Posterior vena cava (tissue), 2 donors: ENCODE data around the gene RLIM. TPM values are rescaled to one million over a fixed set of nuclear protein-coding genes. Genes with fewer than 3 reads are reported as not detected.
A peak's percentile ranks its signal among the peaks of the same experiment; 100 is the strongest.

Experiments
- DNase-seq: peaks from one replicate; pipeline ENCODE4 v3.0.0-alpha.2; 2020; ENCODE audit warnings: low spot score
- intact Hi-C, 2 donors: fragments of 100-400 bp; cut with DNase I; formaldehyde crosslinking; loops; one replicate each; pipeline versions ENCODE4 v1.14.1 to v1.14.2; 2022 to 2023
- total RNA-seq, 2 donors: library from RNA; stranded (reverse); fragmentation: NEBNext Ultra II Directional; extraction: Animal tissue kit (Norgen Biotek cat#: 25700); gene quantifications; one replicate each; pipeline ENCODE4 v1.2.1, GENCODE V29; 2021
- donor health status: DM: yes; HTN: yes; CAD: no.
- donor health status: DM: yes; HTN: yes; CAD: no.

RLIM gene
- total RNA-seq, 2 donors from 2014 or later, result 31.6 to 32.9 TPM

- intact Hi-C loops, result no loop called here
- DNase-seq, result no peak
Measured at GRCh38 chrX:74545880-74546523, 68.4 kb downstream of the RLIM start.

DNA sequence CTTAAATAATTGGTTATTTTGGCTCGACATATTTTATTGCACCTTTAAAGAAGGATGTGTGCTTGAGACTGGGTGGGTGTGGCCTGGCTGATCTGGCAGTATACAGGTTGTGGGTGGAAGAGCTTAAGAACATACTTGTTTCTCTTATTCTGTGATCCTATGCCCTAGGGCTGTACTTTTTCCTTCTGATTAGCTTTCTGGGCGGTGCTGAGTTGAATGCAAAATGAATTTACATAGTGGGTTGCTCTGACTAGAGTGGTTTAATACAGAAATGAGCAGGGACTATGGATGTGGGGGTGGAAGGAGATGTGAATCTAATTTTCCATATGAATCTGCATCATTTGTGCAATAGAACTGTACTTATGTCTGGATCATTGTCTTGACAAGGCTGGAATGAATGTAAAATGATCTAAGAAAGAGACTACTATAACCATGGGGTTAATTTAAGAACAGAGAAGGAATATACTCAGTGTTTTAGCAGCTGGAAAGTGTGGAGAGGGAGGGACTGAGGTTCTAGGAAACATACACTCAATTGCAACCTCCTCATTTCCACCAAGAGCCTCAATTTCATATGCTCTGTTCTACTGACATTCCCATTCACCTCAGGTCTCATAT, 73.7 kb downstream of the RLIM start:
- DNase-seq, result no peak
- intact Hi-C loops, result no loop called here

GRCh38 chrX:74536832-74537371, 77.5 kb downstream of the RLIM start:
- DNase-seq, result no peak
- intact Hi-C loops, result loop anchor here (10.0 kb wide), 1 partner anchor 112 kb away; the partner anchor contains the start of gene SLC16A2 (in 2 of the 2)

GRCh38 chrX:74536152-74536831, 78.1 kb downstream of the RLIM start:
- peak; percentile 96 for DNase-seq
- intact Hi-C loops, result loop anchor here (10.0 kb wide), 1 partner anchor 111 kb away; the partner anchor contains the start of gene SLC16A2 (in 2 of the 2)

- peak; percentile 90 for DNase-seq
- intact Hi-C loops, result loop anchor here (10.0 kb wide), 1 partner anchor 111 kb away; the partner anchor contains the start of gene SLC16A2 (in 2 of the 2)
Measured at GRCh38 chrX:74535408-74536151, 78.8 kb downstream of the RLIM start.

Other genes with a start within 250 kb of the RLIM start
- gene SLC16A2, start 193.1 kb downstream of the RLIM start, total RNA-seq, result 10 to 100 TPM; 11.9 to 18.4 TPM